Natural killer cell (primary cell): ENCODE results near the gene CYP2E1. TPM values are rescaled to one million over a fixed set of nuclear protein-coding genes. Genes with fewer than 3 reads are reported as not detected.

ENCODE experiments used
- ATAC-seq, 3 donors: fragments of 150-1000 bp in 2 of 3; fragments of 200-7000 bp in 1 of 3; cut with Tn5 transposase; 1 replicate in 1 of 3; 2 replicates in 2 of 3; pipeline ENCODE4 v1.10.0; 2021; ENCODE audit warnings: mild to moderate bottlenecking in 2 of 3, moderate library complexity in 2 of 3
- DNase-seq, 2 donors: peaks; one replicate each; pipeline versions ENCODE4 v3.0.0 to v3.0.0-alpha.2; 2013 to 2021; ENCODE audit warnings: mixed read lengths in 1 of 2
- H3K27ac ChIP-seq: one replicate; pipeline ENCODE4 v1.5.1; 2013; ENCODE audit warnings: mild to moderate bottlenecking, low read length
- H3K27me3 ChIP-seq: one replicate; pipeline ENCODE4 v1.6.1; 2013; ENCODE audit warnings: low read length; ENCODE audit not compliant: control insufficient read depth, insufficient read depth
- H3K36me3 ChIP-seq: one replicate; pipeline ENCODE4 v1.6.1; 2013; ENCODE audit warnings: low read length; ENCODE audit not compliant: control insufficient read depth, insufficient read depth
- H3K4me1 ChIP-seq: one replicate; pipeline ENCODE4 v1.6.1; 2013; ENCODE audit warnings: low read length; ENCODE audit not compliant: control insufficient read depth, insufficient read depth
- H3K4me3 ChIP-seq: one replicate; pipeline ENCODE4 v1.5.1; 2013; ENCODE audit warnings: low read length
- H3K9me3 ChIP-seq: one replicate; pipeline ENCODE4 v1.6.1; 2013; ENCODE audit warnings: low read length; ENCODE audit not compliant: control insufficient read depth, insufficient read depth
- H3K27ac Mint-ChIP-seq, 2 donors: one replicate each; pipeline ENCODE4 v1.8.0; 2022; ENCODE audit warnings: mild to moderate bottlenecking in 2 of 2, mixed read lengths in 2 of 2, moderate library complexity in 1 of 2
- H3K27me3 Mint-ChIP-seq, 2 donors: one replicate each; pipeline ENCODE4 v1.8.0; 2022; ENCODE audit warnings: low read depth in 2 of 2, mixed read lengths in 2 of 2
- H3K36me3 Mint-ChIP-seq: one replicate; pipeline ENCODE4 v1.8.0; 2022; ENCODE audit warnings: mixed read lengths
- H3K4me1 Mint-ChIP-seq, 2 donors: one replicate each; pipeline ENCODE4 v1.8.0; 2022; ENCODE audit warnings: mixed read lengths in 2 of 2
- H3K4me3 Mint-ChIP-seq: one replicate; pipeline ENCODE4 v1.8.0; 2022; ENCODE audit warnings: mild to moderate bottlenecking, moderate library complexity, mixed read lengths
- H3K9me3 Mint-ChIP-seq, 2 donors: one replicate each; pipeline ENCODE4 v1.8.0; 2022; ENCODE audit warnings: mixed read lengths in 2 of 2
- CTCF ChIP-seq: fragments of 200-600 bp; IDR thresholded peaks from one replicate; pipeline ENCODE4 v1.8.0; 2022; ENCODE audit warnings: antibody characterized with exemption
- WGBS: methylation state at CpG from one replicate; pipeline ENCODE4 v1.1.7; 2013; ENCODE audit warnings: missing lambda C conversion rate; ENCODE audit not compliant: insufficient coverage; 5-methylcytosine and 5-hydroxymethylcytosine counted together
- intact Hi-C: fragments of 100-400 bp; cut with micrococcal nuclease; formaldehyde crosslinking; loops from one replicate; pipeline ENCODE4 v1.14.2; 2022
- total RNA-seq, 4 donors: library from RNA; stranded (reverse); fragments of 120-200 nt in 1 of 4; gene quantifications; one replicate each; pipeline versions ENCODE4 v1.2.3 to v1.2.4, GENCODE V29; 2013 to 2022

Gene CYP2E1
- total RNA-seq, 3 donors from 2014 or later (not counting 1 experiment from before 2014, with no cell fraction given): 2.8 to 3.8 (median 2.9) TPM

- Histone ChIP-seq H3K27ac (peak overlapping the region; percentile 37), H3K27me3 (no peaks in the 10 kb centered on the region), H3K4me3 (no peak overlapping the region), H3K9me3 (peaks cover 3% of the 10 kb centered on the region), H3K4me1 (no peaks in the 10 kb centered on the region), H3K36me3 (no peaks in the 10 kb centered on the region)
- no peak for ATAC-seq
- intact Hi-C loops: no loop called here
- Mint-ChIP-seq H3K27ac (no peak overlapping the region), H3K27me3 (peaks cover 6 to 12% of the 10 kb centered on the region in 2 donors), H3K4me3 (no peak overlapping the region), H3K4me1 (no peaks in the 10 kb centered on the region), H3K9me3 (no peaks in the 10 kb centered on the region), H3K36me3 (no peaks in the 10 kb centered on the region)
- DNase-seq: no peak
- WGBS: 89% methylated on average over 12 of the region's 12 CpGs
- no peak for TF ChIP-seq CTCF
These were observed 37.7 kb downstream of the CYP2E1 start for GRCh38 chr10:133564816-133565215.

GRCh38 chr10:133565441-133566294, 38.5 kb downstream of the CYP2E1 start, which contains the start of gene SYCE1:
Gene SYCE1, minus strand, starts transcription at chr10:133565583. Its CDS starts 54 bp downstream, at chr10:133565529.
- Histone ChIP-seq H3K36me3 (no peaks in the 10 kb centered on the region), H3K9me3 (peaks cover 3% of the 10 kb centered on the region), H3K4me3 (no peak within 1 kb of the TSS), H3K27me3 (no peaks in the 10 kb centered on the region), H3K27ac (peak within 1 kb of the TSS; percentile 37), H3K4me1 (no peaks in the 10 kb centered on the region)
- Mint-ChIP-seq H3K4me3 (no peak within 1 kb of the TSS), H3K9me3 (no peaks in the 10 kb centered on the region), H3K4me1 (no peaks in the 10 kb centered on the region), H3K36me3 (no peaks in the 10 kb centered on the region), H3K27ac (peak within 1 kb of the TSS in 1 of 2 donors; percentile 18), H3K27me3 (peaks cover 6 to 12% of the 10 kb centered on the region in 2 donors)
- intact Hi-C loops: no loop called here
- peak in 1 of 2 donors; percentile 61 for DNase-seq
- peak in 2 of 3 donors; percentile 19 to 63 for ATAC-seq
- 68% methylated on average over 77 of the region's 77 CpGs for WGBS
- TF ChIP-seq CTCF: no peak

GRCh38 chr10:133567119-133567518, 40.0 kb downstream of the CYP2E1 start:
- Mint-ChIP-seq H3K4me3 (no peak overlapping the region), H3K36me3 (no peaks in the 10 kb centered on the region), H3K27me3 (peaks cover 6 to 12% of the 10 kb centered on the region in 2 donors), H3K9me3 (no peaks in the 10 kb centered on the region), H3K4me1 (no peaks in the 10 kb centered on the region), H3K27ac (no peak overlapping the region)
- intact Hi-C loops: no loop called here
- H3K4me1 ChIP-seq: no peaks in the 10 kb centered on the region
- H3K4me3 ChIP-seq: no peak overlapping the region
- DNase-seq (no peak), ATAC-seq (no peak)
- TF ChIP-seq CTCF: no peak
- H3K9me3 ChIP-seq: peaks cover 3% of the 10 kb centered on the region
- WGBS: 89% methylated on average over 5 of the region's 5 CpGs
- no peak overlapping the region for H3K27ac ChIP-seq
- H3K36me3 ChIP-seq: no peaks in the 10 kb centered on the region
- no peaks in the 10 kb centered on the region for H3K27me3 ChIP-seq
